Fibroblast of lung (primary cell): ENCODE results near the gene ST6GALNAC3. TPM values are rescaled to one million over a fixed set of nuclear protein-coding genes. Genes with fewer than 3 reads are reported as not detected.

ENCODE experiments used
- DNase-seq, 2 donors: peaks; one replicate each; pipeline versions ENCODE4 v3.0.0 to v3.0.0-alpha.2; 2010; ENCODE audit warnings: low read depth in 2 of 2
- H2AFZ ChIP-seq: 2 replicates; pipeline ENCODE4 v1.5.1; 2012; ENCODE audit warnings: low read length, control low read depth, inconsistent platforms
- H3K27ac ChIP-seq: 2 replicates; pipeline ENCODE4 v1.5.1; 2011; ENCODE audit warnings: low read length, control low read depth; ENCODE audit not compliant: insufficient read depth
- H3K27me3 ChIP-seq: 2 replicates; pipeline ENCODE4 v1.5.1; 2011; ENCODE audit warnings: mild to moderate bottlenecking, low read length; ENCODE audit not compliant: control insufficient read depth, insufficient read depth
- H3K36me3 ChIP-seq: 2 replicates; pipeline ENCODE4 v1.5.1; 2011; ENCODE audit warnings: low read length; ENCODE audit not compliant: control insufficient read depth, insufficient read depth
- H3K4me1 ChIP-seq: 2 replicates; pipeline ENCODE4 v1.5.1; 2011; ENCODE audit warnings: low read length; ENCODE audit not compliant: control insufficient read depth, insufficient read depth; ENCODE audit errors: extremely low read depth
- H3K4me2 ChIP-seq: 2 replicates; pipeline ENCODE4 v1.5.1; 2011; ENCODE audit warnings: low read length, control low read depth; ENCODE audit not compliant: insufficient read depth; ENCODE audit errors: extremely low read depth
- H3K4me3 ChIP-seq, 4 experiments: fragments of 200-600 bp in 1 of 4; sonication (generic) in 1 of 4; replicated peaks in 1 of 4; 2 replicates each; pipeline ENCODE4 v1.5.1; 2011 to 2016; ENCODE audit warnings: low read length in 4 of 4, low read depth in 3 of 4, mild to moderate bottlenecking in 3 of 4, control low read depth in 2 of 4, inconsistent platforms in 1 of 4, mixed read lengths in 1 of 4; ENCODE audit not compliant: insufficient read depth in 1 of 4; ENCODE audit errors: control extremely low read depth in 1 of 4
- H3K79me2 ChIP-seq: 2 replicates; pipeline ENCODE4 v1.5.1; 2012; ENCODE audit warnings: mild to moderate bottlenecking, low read length, inconsistent platforms; ENCODE audit not compliant: control insufficient read depth, insufficient read depth
- H3K9ac ChIP-seq: 2 replicates; pipeline ENCODE4 v1.5.1; 2011; ENCODE audit warnings: mild to moderate bottlenecking, low read length, control low read depth; ENCODE audit not compliant: insufficient read depth
- H3K9me3 ChIP-seq: 2 replicates; pipeline ENCODE4 v1.5.1; 2012; ENCODE audit warnings: low read depth, low read length; ENCODE audit not compliant: control insufficient read depth, insufficient read depth
- H4K20me1 ChIP-seq: 2 replicates; pipeline ENCODE4 v1.5.1; 2011; ENCODE audit warnings: low read length; ENCODE audit not compliant: control insufficient read depth, insufficient read depth; ENCODE audit errors: extremely low read depth
- CTCF ChIP-seq, 2 donors: IDR thresholded peaks in 1 of 2; conservative IDR thresholded peaks in 1 of 2; 1 replicate in 1 of 2; 2 replicates in 1 of 2; pipeline ENCODE4 v1.5.1; 2011 to 2012; ENCODE audit warnings: low read length in 2 of 2, control low read depth in 1 of 2, inconsistent platforms in 1 of 2, low read depth in 1 of 2, mild to moderate bottlenecking in 1 of 2
- EZH2 ChIP-seq: IDR thresholded peaks from 2 replicates; pipeline ENCODE4 v1.5.1; 2012; ENCODE audit warnings: low read length, control low read depth, mild to moderate bottlenecking; ENCODE audit errors: missing control alignments
- polyA plus RNA-seq, 2 donors: library from polyadenylated mRNA; depleted of rRNA in 1 of 2; stranded (reverse) in 1 of 2; unstranded in 1 of 2; fragments of >200 nt; gene quantifications; 2 replicates each; pipeline ENCODE4 v1.2.1, GENCODE V29; 2011 to 2012; ENCODE audit warnings: missing spikeins in 1 of 2
- total RNA-seq: library from RNA; depleted of rRNA; stranded (reverse); fragments of >200 nt; gene quantifications from 2 replicates; pipeline ENCODE4 v1.2.1, GENCODE V29; 2014

The ST6GALNAC3 gene
- total and polyA plus RNA-seq, 2 donors (not counting 1 experiment from before 2014, with no cell fraction given): 0.34 to 0.66 TPM

GRCh38 chr1:76418531-76418930 is 344.0 kb downstream of the ST6GALNAC3 start:
- H3K9me3 ChIP-seq: no peaks in the 10 kb centered on the region
- no peak overlapping the region for H3K27ac ChIP-seq
- no peaks in the 10 kb centered on the region for H3K36me3 ChIP-seq
- no peaks in the 10 kb centered on the region for H3K79me2 ChIP-seq
- no peaks in the 10 kb centered on the region for H3K4me1 ChIP-seq
- H2AFZ ChIP-seq: no peak overlapping the region
- no peaks in the 10 kb centered on the region for H3K27me3 ChIP-seq
- H4K20me1 ChIP-seq: no peaks in the 10 kb centered on the region
- H3K4me3 ChIP-seq: no peak overlapping the region
- H3K4me2 ChIP-seq: no peak overlapping the region
- peak in 1 of 2 donors; percentile 8 for DNase-seq
- no peak for TF ChIP-seq CTCF (conservative IDR thresholded peaks at IDR 0.05 in 1 of 2, IDR thresholded peaks at IDR 0.05 in 1 of 2; ENCODE audit: low read depth in 1 of 2, low read length in 2 of 2)
- TF ChIP-seq EZH2: no peak
- no peak overlapping the region for H3K9ac ChIP-seq

- Histone ChIP-seq H3K36me3 (no peaks in the 10 kb centered on the region), H3K4me3 (no peak overlapping the region), H3K4me1 (no peaks in the 10 kb centered on the region), H4K20me1 (no peaks in the 10 kb centered on the region), H3K27ac (no peak overlapping the region), H3K9ac (no peak overlapping the region), H3K27me3 (no peaks in the 10 kb centered on the region), H3K4me2 (no peak overlapping the region), H3K9me3 (no peaks in the 10 kb centered on the region), H2AFZ (no peak overlapping the region), H3K79me2 (no peaks in the 10 kb centered on the region)
- TF ChIP-seq CTCF (conservative IDR thresholded peaks at IDR 0.05 in 1 of 2, IDR thresholded peaks at IDR 0.05 in 1 of 2; ENCODE audit: low read depth in 1 of 2, low read length in 2 of 2) (no peak), EZH2 (no peak)
- DNase-seq: no peak
Observed at GRCh38 chr1:76419603-76420002, 345.1 kb downstream of the ST6GALNAC3 start.

GRCh38 chr1:76425201-76426145 is 350.9 kb downstream of the ST6GALNAC3 start:
- Histone ChIP-seq H3K27ac (no peak overlapping the region), H3K9ac (no peak overlapping the region), H3K27me3 (no peaks in the 10 kb centered on the region), H3K4me1 (no peaks in the 10 kb centered on the region), H3K79me2 (no peaks in the 10 kb centered on the region), H3K4me3 (peak overlapping the region in 1 of 4 experiments; percentile 55), H2AFZ (no peak overlapping the region), H3K36me3 (no peaks in the 10 kb centered on the region), H4K20me1 (no peaks in the 10 kb centered on the region), H3K9me3 (no peaks in the 10 kb centered on the region), H3K4me2 (peak overlapping the region; percentile 37)
- TF ChIP-seq CTCF (conservative IDR thresholded peaks at IDR 0.05 in 1 of 2, IDR thresholded peaks at IDR 0.05 in 1 of 2; ENCODE audit: low read depth in 1 of 2, low read length in 2 of 2) (no peak), EZH2 (no peak)
- DNase-seq: peak; percentile 32 to 93
